GM21786 (cell line): ENCODE results near the gene PPP1R12C.
"Not testable (repeated sequence)": the region's sequence is repeated elsewhere in the genome, so short reads cannot be mapped to it uniquely, and the experiment has no call there.

Source experiments
- ATAC-seq: cut with Tn5 transposase; IDR thresholded peaks from one replicate; pipeline ENCODE4 v1.9.1; 2021; ENCODE audit not compliant: unreplicated experiment

PPP1R12C gene

DNA sequence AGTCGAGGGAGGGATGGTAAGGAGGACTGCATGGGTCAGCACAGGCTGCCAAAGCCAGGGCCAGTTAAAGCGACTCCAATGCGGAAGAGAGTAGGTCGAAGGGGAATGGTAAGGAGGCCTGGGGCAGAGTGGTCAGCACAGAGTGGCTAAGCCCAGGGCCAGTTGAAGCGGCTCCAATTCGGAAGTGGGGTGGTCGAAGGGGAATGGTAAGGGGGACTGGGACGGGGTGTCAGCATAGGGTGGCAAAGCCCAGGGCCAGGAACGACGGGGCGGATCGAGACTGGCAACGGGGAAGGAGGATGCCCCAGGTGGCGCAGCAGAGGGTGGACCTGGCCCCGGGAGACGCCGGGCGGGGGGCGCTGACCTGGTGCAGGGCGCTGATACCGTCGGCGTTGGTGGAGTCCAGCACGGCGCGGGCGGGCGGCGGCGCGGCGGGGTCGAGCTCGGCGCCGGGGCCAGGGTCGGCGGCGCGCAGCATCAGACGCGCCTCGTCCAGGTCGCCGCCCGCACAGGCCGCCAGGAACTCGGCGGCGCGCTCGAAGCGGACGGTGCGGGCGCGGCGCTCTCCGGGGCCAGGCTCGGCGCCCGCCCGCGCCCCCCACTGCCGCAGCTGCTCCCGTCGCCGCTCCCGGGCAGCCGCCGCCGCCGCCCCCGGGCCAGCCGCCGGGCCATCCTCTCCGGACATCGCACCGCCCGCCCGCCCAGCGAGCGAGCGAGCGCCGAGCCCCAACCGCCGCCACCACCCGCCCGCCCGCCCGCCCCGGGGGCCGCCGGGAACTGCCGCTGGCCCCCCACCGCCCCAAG lies at the start of gene PPP1R12C:
PPP1R12C (minus strand) TSS at position 779 of the 804 bp plus-strand sequence; CDS start at position 685, 94 bp downstream.
- peak; percentile 1 for ATAC-seq

DNA sequence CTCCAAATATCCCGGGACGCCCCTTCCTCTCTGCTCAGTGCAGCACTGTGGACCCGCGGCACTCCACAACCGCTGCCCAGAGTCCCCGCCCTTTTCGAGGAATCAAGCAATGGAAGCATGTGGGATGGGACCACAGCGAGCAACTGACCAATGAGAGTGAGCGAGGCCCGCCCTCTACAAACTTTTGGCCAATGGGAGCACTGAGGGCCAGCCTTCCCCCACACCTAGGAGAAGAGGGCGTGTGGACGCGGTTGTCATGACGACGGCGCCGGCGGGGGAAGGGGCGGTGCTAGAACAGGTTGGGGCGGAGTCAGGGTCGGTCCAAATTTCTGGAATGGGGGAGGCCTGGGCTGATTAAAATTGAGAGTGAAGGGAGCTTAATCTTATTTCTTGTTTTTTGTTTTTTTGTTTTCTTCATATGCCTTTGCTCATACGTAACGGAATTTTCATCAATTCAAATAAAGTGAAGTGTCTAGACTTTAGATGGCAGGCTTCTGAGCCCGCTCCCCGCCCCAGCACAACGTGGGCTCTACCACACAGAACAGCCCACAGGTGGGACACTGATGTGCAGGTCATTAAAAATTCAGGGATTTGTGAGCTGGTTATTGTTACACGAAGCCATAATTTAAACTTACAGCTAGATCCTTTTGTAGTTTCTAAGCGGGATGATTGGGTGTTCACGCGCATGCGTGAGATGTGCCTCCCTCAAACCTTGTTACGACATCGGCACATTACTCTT lies 49.3 kb upstream of the PPP1R12C start, which contains the start of gene DNAAF3:
DNAAF3 (minus strand) TSS at position 84 of the 739 bp plus-strand sequence. CDS start 200 bp downstream, outside the sequence.
- ATAC-seq, result no peak

DNA sequence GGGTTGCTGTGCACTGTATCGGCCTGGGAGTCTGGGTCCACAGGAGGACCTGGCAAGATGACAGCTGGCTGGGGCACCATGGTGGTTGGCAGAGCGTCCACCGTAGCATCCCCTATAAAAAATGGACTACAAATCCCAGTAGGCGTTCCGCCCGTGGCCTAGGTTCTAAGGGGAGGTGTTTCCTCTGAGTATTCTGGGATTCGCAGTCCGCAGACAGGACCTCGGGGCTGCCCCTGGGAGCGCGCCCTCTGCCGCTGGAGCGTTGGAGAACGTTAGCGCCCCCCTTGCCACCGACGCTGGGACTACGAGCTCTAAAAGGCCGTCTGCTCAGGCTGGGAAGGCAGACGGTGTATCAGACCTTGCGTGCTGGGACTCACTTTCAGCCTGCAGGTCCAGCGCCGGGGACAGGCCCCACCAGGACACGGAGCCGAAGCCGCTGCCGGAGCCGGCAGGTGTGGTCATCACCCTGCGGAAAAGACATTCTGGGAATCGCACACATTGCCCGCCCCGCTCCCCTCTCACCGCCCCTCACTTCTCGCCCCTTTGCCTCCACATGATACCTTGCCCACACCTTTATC lies 48.6 kb upstream of the PPP1R12C start:
- no peak for ATAC-seq

DNA sequence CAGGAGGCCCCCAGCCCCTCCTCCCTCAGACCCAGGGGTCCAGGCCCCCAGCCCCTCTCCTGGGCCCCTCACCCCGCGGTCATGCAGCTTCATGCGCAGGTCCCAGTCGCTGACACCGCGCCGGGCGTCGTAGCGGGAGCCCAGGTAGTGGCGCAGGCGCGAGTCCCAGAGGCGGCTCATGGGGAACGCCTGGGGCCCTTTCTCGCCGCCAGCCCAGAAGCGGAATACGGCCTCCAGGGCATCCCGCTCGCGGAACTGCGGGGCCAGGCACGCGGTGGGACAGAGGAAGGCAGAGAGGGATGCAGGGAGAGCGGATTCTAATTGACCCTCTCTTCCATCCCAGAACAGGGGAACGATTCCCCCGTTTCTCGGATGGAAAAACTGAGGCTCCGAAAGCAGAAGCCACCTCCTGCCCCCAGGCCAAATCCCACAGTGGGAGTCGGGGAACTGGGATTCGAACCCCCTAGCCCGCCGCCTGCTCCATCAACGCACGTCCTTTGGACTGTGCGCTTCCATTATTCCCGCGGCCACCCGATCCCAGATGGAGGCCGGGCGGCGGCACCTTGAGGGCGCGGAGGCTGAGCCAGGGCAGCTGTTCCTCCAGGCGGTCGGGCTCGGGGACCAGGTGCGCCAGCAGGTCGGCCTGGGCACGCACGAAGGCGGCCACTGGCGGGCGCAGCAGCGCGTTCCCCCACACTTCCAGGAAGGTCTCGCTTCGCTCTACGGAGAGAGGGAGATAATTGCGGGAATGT lies 44.3 kb upstream of the PPP1R12C start:
- no peak for ATAC-seq

DNA sequence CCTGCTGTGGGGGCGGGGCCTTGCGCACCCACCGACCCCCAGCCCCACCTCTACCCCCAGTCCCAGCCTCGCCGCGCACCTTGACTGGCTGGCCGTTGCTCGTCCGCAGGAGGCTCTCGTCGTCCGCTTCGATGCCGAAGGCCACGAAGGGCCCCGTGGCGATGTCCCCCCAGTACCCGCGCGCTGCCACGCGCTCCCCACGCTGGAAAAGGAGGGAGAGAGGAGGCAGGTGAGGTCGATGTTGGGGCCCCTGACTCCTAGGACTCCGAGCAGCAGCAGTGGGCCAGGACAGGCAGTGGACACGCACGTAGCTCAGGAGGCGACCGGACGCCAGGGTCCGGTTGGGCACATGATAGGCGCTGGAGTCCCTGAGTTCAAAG lies 43.5 kb upstream of the PPP1R12C start:
- no peak for ATAC-seq

DNA sequence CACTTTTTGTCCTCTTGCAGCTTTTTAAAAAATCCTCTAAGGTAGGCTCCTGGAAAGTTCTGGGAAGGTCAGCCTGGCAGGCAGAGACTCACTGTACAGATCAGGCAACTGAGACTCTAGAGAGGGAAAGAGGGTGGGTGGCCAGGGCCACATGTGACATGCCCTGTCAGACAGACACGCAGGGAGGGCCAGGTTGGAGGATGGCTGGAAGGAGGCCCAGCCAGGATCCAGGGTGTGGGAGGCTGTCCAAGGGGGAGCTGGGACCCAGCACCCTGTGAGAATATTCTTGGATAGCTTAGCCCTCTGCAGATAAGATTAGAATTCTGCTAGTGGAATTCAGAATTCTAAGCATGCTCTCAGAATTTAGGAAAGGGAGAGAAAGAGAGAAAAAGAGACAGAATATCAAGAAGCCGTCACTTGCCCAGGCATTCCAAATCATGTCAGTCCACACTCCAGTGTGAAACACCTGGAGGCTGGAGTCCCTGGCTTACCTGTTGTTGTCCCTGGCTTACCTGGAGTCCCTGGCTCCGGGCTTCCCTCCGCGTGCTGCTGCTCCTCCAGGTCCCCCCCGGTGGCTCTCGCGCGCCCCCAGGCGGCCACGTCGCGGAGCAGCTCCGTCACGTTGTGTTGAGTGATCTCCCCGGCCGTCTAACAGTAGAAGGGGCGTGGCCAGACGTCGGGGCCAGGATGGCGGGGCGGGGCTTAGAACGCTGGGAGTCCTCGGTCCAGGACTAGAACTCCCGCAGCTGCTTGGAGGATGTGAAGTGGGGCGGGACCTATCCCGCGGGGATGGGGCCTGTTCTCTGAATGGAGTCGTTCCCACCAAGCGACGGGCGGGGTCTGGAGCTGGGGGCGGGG lies 42.9 kb upstream of the PPP1R12C start:
- no peak for ATAC-seq

DNA sequence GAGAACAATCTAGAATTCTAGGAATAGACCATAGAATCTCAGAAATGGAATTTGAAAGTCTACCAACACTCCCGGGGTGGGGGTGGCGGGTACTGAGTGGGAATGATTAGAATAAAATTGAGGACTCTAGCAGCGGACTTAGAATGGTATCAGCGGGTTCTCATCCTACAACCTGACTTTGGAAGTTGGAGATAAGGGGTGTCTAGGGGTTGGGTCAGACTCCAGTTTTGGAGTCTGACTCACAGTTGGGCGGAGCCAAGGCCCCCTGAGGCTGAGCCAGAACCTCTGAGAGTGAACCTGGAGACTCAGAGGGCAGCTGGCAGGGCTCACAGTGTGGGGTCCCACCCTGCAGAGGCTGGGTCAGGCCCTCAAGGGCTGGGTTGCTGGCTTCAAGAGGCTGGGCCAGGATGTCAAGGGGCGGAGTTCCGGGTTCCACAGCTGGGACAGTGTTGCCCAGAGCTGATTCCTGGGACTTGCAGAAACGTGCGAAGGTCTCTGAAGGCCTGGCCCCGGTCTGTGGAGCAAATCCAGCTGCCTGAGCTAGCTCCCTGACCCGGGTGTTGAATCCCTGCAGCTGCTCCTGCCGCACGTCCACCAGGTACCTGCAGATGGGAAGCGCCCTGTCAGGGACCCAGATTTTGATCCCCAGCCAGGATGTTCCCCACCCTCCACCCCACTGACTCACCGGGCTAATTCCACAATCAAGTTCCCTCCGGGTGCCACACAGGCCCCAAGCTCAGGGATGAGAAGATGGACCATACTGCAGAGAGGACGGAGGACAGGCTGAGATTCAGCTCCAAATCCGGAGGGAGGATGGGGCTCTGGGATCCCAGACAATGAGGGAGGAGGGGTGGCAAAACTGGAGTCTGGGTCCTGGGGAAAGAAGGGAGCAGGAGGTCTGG lies 41.7 kb upstream of the PPP1R12C start:
- ATAC-seq, result no peak

DNA sequence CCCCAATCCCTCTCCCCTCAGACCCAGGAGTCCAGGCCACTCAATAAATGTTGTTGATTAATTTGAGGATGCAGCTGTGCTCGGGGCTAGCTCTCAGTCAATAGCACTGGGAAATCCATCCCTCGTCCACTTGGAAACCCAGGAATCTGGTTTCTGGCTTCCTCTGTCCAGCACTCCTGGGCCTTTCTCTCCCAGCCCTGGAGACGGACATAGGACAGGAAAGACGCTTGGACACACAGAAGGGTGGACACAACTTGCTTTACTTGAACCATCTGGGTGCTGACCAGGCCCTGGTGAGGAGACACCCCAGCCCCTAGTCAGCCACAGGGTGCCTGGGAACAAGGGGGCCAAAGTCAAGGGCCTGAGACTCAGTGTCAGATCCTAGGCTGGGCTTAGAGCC lies 41.0 kb upstream of the PPP1R12C start:
- ATAC-seq, result no peak

DNA sequence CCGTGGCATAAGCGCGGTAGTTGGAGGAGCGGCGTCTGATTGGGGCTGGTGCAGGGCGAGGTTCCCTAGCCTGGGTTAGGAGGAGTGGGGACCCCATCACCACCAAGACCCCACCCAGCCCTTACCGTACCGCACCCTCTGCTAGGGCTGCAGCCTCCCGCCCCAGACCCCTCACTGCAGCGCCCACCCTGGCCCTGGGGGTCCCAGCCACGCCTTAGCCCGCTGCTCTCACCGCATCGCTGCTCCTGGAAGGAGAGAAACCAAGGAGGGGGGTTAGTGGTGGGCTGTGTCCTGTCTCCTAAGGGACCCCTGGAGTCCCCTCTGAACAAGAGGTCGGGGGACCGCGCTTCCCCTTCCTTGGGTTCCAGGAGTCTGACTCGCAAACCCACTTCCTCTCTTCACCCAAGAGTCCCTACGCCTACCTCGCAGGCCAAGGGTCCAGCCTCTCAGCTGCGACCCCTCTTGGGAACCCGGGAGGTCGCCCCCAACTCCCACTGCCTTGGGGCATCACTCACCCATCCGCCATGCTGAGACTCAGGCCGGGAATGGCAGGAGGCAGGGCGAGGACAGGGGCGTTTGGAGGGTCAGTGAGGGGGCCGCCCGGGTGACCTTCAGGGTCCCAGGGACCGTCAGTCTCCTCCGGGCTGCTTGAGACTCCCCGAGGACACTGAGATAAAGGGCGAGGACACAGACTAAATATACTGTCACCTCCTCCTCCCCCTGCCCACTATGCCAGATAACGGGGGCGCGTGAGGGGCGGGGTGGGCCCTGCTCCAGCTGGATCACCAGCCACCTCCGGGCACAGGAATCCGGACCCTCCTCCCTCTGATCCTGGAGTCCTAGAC lies 39.8 kb upstream of the PPP1R12C start, which contains the start of gene TNNI3:
TNNI3 (minus strand) TSS at position 669 of the 845 bp plus-strand sequence; CDS start at position 526, 143 bp downstream.
- no peak for ATAC-seq

DNA sequence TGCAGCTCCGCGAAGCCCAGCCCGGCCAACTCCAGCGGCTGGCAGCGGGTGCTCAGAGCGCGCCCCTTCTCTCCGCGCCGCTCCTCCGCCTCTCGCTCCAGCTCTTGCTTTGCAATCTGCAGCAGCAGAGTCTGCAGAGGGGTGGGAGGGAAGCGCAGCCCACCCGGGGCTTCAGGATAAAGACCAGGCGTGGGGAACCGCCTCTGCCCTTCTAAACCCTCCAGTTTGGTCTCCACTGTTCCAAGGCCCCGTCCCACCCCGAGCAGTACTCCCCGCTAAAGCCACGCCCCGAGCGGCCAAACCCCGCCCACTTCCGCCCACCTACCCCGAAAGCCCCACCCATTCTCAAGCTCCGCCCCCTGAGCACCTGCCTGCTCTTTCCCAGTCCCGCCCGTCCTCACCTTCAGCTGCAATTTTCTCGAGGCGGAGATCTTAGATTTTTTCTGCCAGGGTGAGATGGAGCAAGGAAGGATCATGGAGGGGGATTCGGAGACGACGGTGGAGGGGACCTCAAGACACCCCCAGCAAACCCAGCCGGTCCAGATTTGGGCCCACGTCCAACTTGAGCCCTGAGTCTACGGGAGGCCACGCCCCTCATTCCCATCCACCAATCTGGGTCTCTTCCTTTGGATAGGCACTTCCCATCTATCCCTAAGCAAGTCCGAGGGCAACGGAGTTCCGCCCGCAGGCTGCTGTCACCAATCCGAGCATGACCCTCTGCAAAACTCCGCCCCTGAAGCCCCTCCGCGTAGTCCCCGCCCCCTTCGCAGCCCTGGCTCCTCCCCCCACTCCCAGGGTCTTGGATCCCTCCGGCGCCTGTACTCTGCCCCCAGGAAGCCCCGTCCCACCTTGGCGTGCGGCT lies 39.0 kb upstream of the PPP1R12C start:
- no peak for ATAC-seq

DNA sequence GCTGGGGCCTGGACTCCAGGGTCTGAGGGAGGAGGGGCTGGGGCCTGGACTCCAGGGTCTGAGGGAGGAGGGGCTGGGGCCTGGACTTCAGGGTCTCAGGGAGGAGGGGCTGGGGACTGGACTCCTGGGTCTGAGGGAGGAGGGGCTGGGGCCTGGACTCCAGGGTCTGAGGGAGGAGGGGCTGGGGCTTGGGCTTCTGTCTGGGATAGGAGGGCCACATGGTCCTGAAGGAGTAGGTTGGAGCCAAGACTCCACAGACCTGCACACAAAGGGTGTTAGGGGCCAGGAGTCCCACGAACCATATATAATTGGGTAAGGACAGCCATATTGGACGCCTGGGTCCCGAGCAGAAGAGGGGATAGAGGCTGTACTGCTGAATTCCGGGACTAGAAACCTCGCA lies 38.3 kb upstream of the PPP1R12C start:
- ATAC-seq, result not testable (repeated sequence)

DNA sequence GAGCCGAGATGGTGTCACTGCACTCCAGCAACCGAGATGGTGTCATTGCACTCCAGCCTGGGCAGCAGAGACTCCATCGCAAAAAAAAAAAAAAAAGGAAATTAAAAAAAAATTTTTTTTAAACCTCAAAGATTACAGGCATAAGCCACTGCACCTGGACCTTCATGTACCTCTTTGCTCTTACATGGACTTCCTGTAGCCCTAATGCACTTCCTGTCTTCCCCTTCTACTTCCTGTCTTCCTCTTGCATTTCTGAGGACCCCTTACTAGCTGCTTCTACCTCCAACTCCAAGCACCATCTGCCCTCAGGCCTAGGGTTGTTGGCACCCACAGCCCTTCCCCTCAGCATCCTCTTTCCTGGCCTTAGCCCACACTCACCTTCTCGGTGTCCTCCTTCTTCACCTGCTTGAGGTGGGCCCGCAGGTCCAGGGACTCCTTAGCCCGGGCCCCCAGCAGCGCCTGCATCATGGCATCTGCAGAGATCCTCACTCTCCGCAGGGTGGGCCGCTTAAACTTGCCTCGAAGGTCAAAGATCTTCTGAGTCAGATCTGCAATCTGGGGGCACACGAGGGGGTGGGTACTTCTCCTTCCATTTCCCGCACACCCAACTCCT lies 36.3 kb upstream of the PPP1R12C start:
- ATAC-seq, result no peak

DNA sequence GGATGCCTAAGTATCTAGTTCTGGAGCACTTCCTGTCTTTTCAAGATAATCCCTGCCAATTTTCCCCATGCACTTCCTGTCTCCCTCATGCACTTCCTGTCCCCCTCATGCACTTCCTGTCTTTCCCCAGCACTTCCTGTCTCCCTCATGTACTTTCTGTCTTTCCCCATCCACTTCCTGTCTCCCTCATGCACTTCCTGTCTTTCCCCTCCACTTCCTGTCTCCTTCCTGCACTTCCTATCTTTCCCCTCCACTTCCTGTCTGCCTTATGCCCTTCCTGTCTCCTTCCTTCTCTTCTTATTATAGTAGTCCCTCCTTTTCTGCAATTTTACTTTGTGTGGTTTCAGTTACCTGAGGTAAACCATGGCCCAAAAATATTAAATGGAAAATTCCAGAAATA lies 34.6 kb upstream of the PPP1R12C start:
- ATAC-seq, result no peak

DNA sequence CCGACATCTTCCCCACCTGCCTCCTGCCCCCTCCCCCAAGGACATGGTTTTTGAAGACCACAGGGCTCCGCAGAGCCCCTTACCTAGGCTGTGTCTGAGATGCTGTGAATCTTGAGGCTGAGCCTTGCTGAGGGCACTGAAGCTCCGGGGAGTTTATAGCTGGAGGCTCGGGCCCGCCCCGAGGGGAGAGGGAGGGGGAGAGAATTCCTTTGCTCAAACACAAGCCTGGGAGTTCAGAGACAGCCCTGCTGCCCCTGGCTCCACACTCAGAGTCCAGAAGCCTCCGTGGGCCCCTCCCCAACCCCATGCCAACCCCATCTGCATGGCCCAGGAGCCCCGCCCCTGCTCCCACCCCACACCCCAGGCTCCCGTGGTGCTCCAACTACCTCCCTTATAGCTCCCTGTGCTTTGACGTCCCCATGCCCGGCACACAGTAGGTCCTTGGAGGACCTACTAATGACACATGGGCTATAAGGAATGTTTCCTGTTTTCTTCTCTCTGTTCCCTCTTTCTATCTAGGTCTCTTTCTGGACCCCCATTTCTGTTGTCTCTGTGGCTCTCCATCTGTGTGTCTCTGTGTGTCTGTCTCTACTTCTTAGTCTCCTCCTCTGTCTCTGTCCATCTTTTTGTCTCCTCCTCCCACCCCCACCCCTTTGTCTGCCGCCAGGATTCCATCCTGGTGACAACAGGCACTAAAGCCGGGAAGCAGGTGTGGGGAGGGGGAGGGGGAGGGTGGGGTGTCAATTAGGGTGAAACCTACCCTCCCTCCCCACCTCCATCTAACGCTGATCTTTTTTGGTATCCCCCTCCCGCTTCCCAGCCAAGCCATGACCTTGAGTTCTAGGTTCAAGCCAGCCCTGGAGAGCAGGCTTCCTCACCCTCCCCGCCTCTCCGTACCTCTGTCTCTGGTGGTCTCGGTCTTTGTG lies 31.9 kb upstream of the PPP1R12C start, which contains the start of gene TNNT1:
TNNT1 (minus strand) TSS at position 129 of the 926 bp plus-strand sequence. CDS start 2,049 bp downstream, outside the sequence.
- ATAC-seq, result no peak

DNA sequence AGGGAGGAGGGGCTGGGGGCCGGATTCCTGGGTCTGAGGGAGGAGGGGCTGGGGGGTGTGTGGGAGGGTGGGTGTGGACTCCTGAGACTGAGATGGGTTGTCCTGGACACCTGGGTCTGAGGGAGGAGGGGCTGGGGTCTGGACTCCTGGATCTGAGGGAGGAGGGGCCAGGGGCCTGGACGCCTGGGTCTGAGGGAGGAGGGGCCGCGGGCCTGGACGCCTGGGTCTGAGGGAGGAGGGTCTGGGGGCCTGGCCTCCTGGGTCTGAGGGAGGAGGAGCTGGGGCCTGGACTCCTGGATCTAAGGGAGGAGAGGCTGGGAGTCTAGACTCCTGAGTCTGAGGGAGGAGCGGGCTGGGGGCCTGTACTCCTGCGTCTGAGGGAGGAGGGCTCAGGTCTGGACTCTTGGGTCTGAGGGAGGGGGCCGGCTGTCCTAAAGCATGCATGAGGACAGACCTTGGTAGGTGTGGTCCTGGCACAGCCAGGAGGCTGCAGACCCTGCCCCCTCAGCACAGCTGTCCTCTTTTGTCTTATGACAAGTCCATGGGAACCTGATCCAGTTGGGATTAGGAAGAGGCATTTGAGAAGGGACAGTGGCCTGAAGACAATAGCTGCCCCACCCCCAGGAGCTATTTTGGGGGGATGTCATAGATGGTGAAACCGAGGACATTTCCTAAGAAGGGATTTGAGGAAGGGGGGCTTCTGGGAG lies 30.3 kb upstream of the PPP1R12C start:
- ATAC-seq, result no peak
